Colon (tissue), 2 donors: ENCODE measurements around the gene CCDC80.

Experiments used
- FAIRE-seq: peaks from 2 replicates; lab custom pipeline; 2012; peaks lifted over from hg19 to GRCh38; lab: Jason Lieb, UNC
- donor health status: control.
- donor health status: control.

Gene CCDC80

DNA sequence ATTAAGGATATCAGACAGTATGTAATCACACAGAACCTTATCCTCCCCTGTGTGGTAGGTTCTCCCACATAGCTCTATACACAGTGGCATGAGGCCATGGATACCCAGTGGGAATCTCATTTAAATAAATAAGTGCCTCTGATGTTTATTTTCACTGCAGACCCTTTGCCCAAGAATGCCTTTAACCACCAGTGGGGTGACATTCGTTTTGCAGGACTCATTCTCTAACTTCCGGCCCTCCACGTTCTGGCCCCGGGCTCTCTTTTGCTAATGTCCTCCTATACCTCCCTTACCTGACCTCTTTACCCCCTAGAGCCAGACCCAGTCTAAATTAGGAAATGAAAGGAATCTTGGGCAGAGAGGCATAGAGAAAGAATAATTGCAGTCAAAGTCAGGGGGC is 8.3 kb downstream of the CCDC80 start:
- no peak for FAIRE-seq

DNA sequence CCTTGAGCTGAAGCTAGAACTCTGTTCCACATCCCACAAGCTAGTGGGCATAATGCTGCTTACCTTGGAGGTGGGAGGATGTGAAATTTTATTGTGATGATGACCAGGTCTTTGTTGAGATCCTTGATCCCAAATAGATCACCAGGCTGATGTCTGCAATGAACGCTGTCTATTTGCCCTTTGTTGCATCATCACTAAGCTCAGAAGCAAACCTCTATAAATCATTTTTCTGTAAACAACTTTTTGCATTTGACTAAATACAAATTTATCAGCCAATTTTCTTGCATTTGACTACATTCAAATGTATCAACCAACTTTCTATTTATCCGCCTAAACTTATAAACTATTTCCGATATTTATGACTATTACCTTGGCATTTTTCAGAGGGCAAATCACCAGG is 9.7 kb downstream of the CCDC80 start:
- no peak for FAIRE-seq

DNA sequence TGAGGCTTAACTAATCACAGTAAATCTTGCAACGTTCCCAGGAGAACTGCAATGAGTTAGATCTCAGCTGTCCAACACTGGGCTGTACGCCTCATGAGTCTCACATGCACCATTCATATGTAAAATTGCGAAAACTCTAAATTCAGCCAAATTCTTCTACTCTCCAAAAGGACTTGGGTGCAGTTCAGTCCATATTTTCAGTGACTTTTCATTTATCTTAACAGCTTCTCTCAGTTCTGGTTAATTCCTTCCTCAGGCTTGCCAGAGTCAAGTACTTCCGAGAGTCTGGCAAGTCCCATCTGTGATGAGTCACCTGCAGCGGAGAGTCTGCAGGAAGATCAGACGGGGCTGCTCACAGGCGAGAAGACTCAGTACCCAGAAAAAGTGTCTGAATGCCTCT is 11.5 kb downstream of the CCDC80 start:
- no peak for FAIRE-seq

DNA sequence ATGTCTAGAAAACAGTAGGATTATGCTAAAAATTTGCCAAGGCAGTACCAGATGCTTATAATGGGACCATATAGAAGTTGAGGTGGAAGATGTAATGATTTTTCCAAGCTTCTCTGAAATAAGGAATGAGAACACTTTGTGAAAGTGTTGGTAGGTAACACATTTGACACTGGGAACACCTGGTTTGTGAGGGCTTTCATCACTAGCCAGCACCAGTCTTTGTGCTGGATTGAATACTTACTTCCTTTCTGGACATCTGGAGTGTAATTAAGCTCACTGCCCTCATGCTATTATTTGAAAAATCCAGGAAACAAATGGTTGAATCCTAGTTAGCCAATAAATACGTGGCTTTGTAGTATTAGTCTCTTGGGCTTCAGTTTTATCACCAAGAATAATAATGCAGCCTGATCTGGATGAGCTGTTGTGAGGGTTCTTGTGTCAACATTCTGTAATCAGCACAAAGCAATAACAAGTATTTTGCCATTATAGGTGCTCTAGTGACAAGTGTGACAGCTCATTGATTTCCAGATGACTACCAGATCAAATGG is 12.9 kb downstream of the CCDC80 start:
- no peak for FAIRE-seq

DNA sequence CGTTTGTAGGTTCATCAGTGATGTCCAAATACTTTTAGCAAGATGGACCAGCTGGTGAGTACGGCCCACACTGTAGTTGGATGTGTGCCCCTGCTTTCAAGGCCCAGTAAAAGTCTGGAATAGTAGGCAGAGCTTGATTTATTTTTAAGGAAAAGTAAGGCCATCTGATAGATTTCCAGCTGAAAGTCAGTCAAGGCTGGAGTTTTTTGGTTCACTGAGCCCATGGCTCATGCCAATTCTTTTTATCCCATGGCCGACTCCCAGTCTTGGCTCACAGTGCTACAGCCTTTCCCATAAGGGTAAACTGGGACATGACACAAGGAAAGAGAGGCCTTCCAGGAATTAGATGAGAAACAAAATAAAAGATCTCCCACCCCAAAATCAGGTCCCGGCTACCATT is 13.5 kb downstream of the CCDC80 start:
- no peak for FAIRE-seq

DNA sequence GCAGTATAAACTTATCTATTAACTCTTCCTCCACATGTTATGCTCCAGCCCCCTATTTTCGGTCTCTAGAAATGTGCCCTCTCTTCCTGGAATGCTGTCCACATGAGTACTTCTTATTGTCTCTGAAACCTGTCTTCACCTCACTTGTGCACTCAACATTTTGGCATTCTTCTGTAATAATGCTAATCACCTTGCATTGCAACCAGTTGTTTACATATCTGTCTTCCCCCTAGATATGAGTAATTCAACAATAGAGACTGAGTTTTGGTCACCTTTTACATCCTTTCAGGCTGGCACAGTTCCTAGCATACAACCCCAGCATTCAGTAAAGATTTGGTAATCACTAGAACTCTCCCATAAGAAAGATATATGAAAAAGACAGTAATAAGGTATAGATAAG is 17.2 kb downstream of the CCDC80 start:
- FAIRE-seq = no peak

DNA sequence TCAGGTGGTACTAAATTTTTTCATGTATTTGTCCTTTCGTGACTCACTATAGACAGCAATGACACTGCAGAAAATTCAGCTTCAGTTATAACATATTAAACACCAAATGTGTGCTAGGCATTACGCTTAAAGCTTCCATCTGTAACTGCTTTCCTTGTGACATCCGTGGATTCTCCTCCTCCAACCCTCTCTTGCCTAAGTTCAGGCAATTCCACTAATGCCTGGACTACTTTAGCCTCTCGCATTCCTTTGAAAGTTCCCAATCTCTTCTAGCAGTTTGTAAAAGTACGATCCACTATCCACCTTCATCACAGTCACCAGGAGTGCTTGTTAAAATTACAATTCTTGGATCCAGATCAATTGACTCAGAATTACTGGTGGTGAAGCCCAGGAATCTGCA is 17.7 kb downstream of the CCDC80 start:
- FAIRE-seq = no peak

DNA sequence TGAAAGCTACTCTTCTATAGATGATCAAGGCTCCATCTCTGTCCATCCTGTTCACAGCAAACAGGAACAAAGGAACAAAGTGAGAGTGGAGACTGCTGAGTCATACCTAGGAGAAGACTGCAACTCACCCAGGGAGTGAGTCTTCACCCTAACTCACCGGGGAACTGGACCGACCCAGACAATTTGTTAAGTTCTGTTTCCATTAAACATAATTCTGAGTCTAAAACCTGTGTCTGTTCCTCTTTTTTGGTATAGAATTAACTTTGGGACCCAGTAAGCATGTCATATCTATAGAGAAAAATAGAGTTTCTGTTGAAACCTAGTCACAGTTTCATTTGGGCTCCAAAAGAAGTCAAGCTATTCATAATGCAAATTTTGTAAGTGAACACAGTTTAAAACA is 21.6 kb downstream of the CCDC80 start:
- FAIRE-seq = no peak

DNA sequence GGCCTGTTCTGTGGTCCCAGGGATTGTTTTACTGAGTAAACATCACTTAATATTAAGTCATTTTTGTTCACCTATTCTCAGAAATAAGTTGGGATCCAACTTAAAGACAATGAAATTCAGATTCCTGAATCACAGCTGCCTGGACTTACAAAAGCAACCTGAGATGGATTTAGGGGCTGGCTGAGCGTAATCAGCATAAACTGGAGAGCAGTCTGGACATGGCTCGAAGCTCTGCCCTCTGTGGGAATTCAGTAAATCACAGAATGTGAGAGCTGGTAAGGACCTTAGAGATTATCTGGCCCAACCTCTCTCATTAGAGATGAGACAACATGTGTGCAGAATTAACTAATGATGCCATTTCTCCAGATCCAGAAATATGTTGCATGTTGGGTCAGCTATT is 23.7 kb downstream of the CCDC80 start:
- no peak for FAIRE-seq

DNA sequence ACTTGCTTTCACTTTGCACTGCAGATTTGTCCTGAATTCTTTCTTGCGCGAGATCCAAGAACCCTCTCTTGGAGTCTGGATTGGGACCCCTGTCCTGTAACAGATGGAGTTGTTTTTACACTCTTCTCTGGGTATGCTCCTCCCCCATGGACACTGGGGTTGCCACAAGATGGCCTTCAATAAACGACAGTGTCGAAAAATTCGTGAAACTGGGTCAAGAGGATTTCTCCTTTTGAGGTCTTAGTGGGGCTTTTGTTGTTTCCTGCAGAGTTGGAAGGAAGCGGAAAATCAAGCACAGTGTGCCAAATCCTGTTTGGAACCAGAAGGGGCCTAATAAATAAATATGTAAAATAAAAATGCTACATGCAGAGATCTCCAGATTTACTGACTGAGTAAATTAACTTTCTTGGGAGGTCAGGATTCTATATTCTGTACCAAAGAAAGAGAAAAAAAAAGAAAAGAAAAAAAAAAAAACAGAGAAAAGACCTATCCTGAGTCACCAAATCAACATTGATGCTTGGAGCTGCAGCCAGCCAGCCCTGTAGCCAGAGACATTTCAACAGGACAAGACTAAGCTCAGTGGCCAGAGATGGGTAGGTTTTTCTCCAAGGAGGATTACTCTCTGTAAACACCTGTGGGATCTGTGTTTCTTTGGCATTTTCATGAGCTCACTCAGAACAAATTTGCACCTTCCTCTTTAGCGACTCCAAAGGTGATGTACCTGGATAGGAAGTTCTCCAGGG is 24.8 kb downstream of the CCDC80 start:
- FAIRE-seq = no peak

DNA sequence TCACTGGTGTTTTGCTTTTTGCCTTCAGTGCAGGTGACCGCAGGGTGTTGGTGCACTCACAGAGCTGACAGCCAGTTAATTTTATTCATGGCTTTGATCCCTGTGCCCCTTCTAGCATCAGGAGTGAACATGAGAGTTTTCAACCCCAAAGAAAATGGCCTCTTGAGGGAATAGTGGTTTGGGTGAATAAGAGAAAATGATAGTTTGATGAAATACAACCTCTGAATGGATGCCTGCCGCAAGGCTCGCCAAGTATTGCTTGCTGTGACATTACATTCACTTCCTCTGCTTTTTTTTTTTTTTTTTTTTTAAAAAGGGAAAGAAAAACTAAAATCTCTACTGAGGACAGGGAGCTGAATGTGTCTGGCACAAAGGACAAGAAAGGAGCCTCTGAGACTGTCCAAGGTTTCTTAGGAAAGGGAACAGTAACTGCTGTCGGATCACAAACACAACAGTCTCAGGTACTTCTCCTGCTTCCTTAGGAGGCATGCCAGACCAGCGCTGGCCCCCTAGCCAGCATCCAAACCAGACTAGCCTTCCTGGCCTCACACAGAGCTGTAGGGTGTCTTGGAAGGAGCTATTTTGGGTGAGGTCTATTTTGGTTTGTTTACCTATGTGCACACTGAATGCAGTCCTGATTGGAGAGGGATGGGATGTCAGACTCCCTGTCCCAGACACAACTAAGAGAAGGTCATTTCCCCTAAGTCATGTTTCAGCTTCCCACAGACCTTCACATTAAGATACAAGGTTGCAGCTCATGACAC is 29.0 kb downstream of the CCDC80 start:
- FAIRE-seq = no peak

DNA sequence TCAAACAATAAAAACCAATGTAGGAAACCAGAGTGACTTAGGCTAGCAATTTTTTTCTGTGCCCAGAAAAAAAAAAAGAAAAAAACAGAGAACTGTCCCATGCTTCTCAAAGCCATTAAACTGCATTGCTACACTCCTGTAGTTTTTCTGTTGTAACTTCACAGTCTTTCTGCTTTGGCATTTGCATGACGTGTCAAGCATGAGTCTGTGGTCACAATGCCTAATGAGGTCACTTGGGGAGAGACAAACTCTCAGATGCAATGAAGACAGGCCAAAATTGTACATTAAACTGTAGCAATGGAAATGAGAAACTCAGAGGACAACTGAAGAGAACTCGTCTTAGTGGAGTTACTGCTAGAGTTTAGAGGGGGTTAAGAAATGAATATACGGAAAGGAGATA is 30.8 kb downstream of the CCDC80 start:
- no peak for FAIRE-seq

DNA sequence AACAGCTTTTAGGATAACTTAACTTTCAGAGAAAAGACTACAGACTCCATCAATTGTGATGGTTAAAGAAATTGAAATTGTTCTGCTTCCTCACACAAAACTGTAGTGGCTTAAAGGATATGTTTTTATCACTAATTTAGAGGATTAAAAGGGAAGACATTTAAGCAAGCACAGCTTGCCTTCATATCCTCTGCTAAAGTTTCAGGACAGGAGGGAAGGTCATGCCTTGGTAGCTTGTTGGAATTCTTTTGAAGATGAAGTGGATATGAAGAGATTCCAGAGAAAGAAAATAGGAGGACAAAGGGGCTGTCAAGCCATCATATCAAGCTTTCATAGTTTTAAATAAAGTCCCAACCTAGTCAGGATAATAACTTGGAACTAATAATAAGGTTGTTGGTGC is 33.1 kb downstream of the CCDC80 start:
- FAIRE-seq = no peak

DNA sequence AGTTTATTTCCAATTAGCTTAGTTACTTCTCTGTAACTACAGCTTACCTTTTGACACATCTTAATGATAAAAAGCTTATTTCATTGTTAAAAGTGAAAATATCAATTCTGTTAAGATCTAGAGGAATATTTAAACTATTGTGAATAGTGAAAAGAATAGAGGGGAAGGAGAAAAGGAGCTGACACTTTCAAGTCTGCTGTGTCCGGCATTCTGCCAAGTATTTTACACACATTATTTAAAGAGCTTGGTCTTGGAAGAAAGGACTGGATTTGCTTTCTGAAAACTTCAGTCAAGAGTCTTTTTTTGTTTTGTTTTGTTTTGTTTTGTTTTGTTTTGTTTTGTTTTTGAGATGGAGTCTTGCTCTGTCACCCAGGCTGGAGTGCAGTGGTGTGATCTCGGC is 34.8 kb downstream of the CCDC80 start:
- no peak for FAIRE-seq

DNA sequence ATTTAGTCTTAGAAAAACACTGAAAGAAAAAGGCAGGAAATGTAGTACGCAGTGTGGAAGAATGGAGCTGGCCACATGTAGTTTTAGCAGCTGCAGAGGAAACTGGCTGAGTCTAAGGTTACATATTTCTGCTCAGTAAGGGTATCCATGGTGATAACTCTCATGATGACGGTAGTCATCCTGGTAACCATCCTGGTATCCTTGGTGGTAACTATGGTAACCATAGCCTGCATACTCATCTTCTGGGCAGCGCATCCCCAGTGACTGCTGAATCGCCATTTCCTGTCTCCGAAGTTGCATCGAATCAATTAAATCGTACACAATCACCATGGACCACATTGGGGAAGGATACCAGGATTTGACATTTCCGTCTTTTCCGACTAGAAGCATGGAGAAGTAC is 35.7 kb downstream of the CCDC80 start:
- no peak for FAIRE-seq

DNA sequence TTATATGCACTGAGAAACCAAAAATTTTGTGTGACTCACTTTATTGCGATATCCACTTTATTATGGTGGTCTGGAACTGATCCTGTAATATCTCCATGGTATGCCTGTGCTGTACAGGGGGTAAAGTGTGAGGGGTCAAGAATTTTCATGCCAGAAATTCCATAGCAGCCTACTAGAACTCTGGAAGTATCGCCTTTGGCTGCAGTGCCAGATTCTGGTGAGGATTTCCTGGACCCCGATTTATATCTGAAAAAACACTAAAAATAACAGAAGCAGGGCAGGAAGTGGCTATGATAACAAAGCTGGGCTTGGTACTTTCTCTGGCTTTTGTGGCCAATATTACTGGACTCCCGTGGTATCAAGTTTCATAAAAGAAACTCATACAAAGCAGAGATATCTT is 36.4 kb downstream of the CCDC80 start:
- no peak for FAIRE-seq

DNA sequence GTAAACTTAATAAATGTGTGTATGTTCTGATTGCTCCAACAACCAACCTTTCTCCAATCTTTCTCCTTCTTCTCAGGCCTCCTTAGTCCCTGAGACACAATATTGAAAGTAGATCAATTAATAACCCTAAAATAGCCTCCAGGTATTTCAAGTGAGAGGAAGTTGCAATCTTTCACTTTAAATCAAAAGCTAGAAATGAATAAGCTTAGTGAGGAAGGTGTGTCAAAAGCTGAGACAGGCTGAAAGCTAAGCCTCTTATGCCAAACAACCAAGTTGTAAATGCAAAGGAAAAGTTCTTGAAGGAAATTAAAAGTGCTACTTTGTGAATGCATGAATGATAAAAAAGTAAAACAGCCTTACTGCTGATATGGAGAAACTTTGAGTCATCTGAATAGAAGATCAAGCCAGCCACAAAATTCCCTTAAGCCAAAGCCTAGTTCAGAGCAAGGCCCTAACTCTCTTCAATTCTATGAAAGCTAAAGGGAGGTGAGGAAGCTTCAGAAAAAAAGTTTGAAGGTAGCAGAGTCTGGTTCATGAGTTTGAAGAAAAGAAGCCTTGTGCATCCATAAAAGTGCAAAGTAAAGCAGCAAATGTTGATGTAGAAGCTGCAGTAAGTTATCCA is 38.6 kb downstream of the CCDC80 start:
- FAIRE-seq = no peak

DNA sequence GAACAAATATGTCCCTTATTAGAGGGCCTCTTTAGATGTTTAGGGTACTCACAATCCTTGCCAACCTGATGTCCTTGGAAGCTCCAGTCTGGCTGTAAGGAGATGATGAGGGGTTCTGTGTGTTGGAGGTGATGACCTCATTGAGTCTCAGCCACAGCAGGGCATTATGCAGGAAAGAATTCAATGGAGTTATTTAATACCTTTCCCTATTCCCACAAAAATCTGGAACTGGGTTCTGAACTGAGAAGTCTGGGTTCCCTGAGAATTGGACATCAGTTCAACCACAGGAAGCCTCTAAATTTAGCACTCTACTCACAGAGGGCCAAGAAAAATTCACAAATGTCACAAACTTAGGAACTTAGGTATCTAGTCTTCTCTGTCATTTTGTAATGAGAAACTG is 42.2 kb downstream of the CCDC80 start:
- no peak for FAIRE-seq

DNA sequence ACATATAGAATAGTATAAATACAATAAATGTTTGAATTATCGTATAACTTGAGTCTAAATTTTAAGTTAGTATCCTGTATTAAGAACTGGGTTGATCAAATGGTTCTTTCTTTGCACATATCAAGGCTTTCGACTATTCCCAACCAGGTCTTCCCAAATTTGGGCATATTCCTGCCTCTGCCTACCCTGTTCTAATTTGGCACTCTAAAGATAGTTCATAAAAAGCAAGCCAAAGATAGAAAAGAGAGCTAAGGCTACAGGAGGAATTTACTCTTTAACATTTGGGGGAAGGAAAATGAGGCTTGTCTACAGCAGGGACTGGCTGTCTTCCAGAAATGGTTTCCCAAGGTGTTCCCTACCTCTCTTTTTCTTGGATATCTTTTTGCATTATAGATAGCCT is 43.0 kb downstream of the CCDC80 start:
- no peak for FAIRE-seq

DNA sequence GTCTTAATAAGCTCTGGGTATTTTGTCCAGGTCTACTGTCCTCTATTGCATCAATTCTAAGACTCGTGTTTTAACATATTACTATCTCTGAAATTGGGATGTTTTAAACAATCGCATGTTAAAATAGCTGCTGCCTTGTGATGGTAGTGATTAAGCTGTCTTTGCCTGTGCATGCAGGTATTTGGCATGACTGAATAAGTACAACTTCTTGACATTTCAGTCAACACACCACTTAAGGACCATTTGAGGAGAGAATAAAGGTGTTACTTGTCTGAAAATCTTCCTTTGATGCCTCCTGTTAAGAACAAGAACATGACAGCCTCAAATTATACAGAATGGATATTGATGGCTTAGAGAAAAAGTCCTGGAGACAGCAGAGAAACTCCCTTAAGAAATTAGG is 46.1 kb downstream of the CCDC80 start:
- no peak for FAIRE-seq

DNA sequence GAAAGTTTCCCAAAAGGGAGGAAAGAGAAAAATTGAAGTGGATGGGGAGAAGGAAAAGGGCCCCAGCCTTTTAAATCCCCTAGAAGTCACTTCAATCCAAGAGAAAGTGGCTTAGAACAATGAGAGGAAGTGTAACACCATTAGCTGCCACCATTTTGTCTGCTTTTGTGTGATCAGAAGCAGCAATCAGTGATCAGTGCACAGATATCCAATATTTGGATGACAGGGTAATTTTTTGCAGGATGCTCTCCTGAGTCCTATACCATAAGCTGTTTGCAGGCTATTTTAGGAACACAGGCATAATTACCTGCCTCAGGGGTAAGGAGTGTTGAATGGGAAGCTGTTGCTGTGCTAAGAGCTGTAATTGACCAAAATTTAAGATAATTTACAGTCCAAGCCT is 47.7 kb downstream of the CCDC80 start:
- FAIRE-seq = no peak

DNA sequence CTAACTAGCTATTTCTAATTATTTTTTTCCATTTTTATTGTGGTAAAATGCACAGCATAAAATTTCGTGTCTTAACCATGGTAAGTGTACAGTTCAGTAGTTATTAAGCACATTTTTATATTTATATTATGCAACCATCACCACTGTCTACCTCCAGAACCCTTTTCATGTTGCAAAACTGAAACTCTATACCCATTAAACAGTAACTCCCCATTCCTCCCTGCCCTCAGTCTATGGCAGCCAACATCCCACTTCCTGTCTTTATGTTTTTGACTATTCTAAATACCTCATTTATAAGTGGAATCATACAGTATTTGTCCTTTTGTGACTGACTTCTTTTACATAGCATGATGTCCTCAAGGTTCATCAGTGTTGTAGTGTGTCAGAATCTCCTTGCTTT is 53.6 kb downstream of the CCDC80 start:
- FAIRE-seq = no peak

DNA sequence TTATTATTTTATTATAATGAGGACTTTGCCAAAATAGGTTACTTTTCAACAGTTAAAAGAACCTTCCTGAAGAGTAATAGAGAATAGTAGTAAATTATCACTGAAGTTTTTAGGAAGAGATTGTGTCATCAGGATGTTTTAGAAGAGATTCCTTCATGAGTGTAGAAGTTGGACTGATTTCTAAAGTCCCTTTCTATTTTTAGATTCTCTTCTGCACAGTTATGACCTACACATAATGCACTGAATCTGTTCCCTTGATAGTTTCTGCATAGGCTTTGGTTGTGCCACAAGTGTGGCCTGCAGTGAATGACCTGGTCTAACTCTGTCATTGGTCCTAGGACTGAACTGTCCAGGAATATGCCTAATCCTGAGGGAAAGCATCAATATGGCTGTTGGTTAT is 55.2 kb downstream of the CCDC80 start:
- no peak for FAIRE-seq
